ENCODE measurements around the gene SKAP2.

SKAP2 gene

GRCh38 chr7:26853788-26854393 is 10.5 kb downstream of the SKAP2 start:
- TF ChIP-seq RAD21 (IDR thresholded peaks at IDR 0.05; ENCODE audit: low read depth) (peak; percentile 65), CEBPB (IDR thresholded peaks at IDR 0.05) (no peak)

GRCh38 chr7:26850193-26850651 is 14.2 kb downstream of the SKAP2 start:
- TF ChIP-seq FOXM1 (IDR thresholded peaks at IDR 0.05; ENCODE audit: borderline replicate concordance, low read depth) (no peak), TEAD4 (IDR thresholded peaks at IDR 0.05) (no peak), RAD21 (IDR thresholded peaks at IDR 0.05; ENCODE audit: low read depth) (no peak), REST (IDR thresholded peaks at IDR 0.05; ENCODE audit: low read depth) (no peak)

- TF ChIP-seq USF1 (IDR thresholded peaks at IDR 0.05) (no peak), RAD21 (IDR thresholded peaks at IDR 0.05; ENCODE audit: low read depth) (peak; percentile 13; the same call in 1 of the 2 replicates)
These were observed 20.7 kb downstream of the SKAP2 start for GRCh38 chr7:26843705-26844104.

GRCh38 chr7:26842897-26843296 is 21.5 kb downstream of the SKAP2 start:
- TF ChIP-seq EP300 (IDR thresholded peaks at IDR 0.05; ENCODE audit: borderline replicate concordance) (no peak), TAF1 (IDR thresholded peaks at IDR 0.05; ENCODE audit: low read depth) (no peak), NFIC (IDR thresholded peaks at IDR 0.05) (no peak), USF1 (IDR thresholded peaks at IDR 0.05) (no peak), FOXM1 (IDR thresholded peaks at IDR 0.05; ENCODE audit: borderline replicate concordance, low read depth) (no peak), EGR1 (IDR thresholded peaks at IDR 0.05) (no peak)

- TF ChIP-seq TAF1 (IDR thresholded peaks at IDR 0.05; ENCODE audit: low read depth) (no peak), EGR1 (IDR thresholded peaks at IDR 0.05) (no peak), CEBPB (IDR thresholded peaks at IDR 0.05) (no peak), YY1 (IDR thresholded peaks at IDR 0.05; ENCODE audit: low read depth) (no peak), CREB1 (IDR thresholded peaks at IDR 0.05; ENCODE audit: low read depth) (no peak), FOXM1 (IDR thresholded peaks at IDR 0.05; ENCODE audit: borderline replicate concordance, low read depth) (no peak), MAX (IDR thresholded peaks at IDR 0.05) (no peak), USF1 (IDR thresholded peaks at IDR 0.05) (no peak), RAD21 (IDR thresholded peaks at IDR 0.05; ENCODE audit: low read depth) (no peak), REST (IDR thresholded peaks at IDR 0.05; ENCODE audit: low read depth) (no peak), TEAD4 (IDR thresholded peaks at IDR 0.05) (no peak), NFIC (IDR thresholded peaks at IDR 0.05) (no peak), ZBTB7A (IDR thresholded peaks at IDR 0.05; ENCODE audit: low read depth) (no peak), EP300 (IDR thresholded peaks at IDR 0.05; ENCODE audit: borderline replicate concordance) (no peak), TCF12 (IDR thresholded peaks at IDR 0.05; ENCODE audit: low read depth) (no peak)
These were observed 23.2 kb downstream of the SKAP2 start for GRCh38 chr7:26841003-26841739.

- TF ChIP-seq YY1 (IDR thresholded peaks at IDR 0.05; ENCODE audit: low read depth) (no peak), FOXM1 (IDR thresholded peaks at IDR 0.05; ENCODE audit: borderline replicate concordance, low read depth) (no peak)
These were observed 49.0 kb downstream of the SKAP2 start for GRCh38 chr7:26815426-26815825.
